ENCODE data around the gene MMEL1.

GRCh38 chr1:2629627-2630497 is 3.0 kb downstream of the MMEL1 start:
- TF ChIP-seq ZNF747 (tag by site-specific recombination; IDR thresholded peaks at IDR 0.05): no peak
- TF ChIP-seq, protein P1, sequence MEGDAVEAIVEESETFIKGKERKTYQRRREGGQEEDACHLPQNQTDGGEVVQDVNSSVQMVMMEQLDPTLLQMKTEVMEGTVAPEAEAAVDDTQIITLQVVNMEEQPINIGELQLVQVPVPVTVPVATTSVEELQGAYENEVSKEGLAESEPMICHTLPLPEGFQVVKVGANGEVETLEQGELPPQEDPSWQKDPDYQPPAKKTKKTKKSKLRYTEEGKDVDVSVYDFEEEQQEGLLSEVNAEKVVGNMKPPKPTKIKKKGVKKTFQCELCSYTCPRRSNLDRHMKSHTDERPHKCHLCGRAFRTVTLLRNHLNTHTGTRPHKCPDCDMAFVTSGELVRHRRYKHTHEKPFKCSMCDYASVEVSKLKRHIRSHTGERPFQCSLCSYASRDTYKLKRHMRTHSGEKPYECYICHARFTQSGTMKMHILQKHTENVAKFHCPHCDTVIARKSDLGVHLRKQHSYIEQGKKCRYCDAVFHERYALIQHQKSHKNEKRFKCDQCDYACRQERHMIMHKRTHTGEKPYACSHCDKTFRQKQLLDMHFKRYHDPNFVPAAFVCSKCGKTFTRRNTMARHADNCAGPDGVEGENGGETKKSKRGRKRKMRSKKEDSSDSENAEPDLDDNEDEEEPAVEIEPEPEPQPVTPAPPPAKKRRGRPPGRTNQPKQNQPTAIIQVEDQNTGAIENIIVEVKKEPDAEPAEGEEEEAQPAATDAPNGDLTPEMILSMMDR (tag by site-specific recombination; IDR thresholded peaks at IDR 0.05): no peak
